Ishikawa (cell line): ENCODE measurements around the gene DDX56.

ENCODE experiments used
- EGR1 ChIP-seq: IDR thresholded peaks from 2 replicates; pipeline ENCODE4 v1.6.1; 2012
- EP300 ChIP-seq: IDR thresholded peaks from 2 replicates; pipeline ENCODE4 v1.6.1; 2012; ENCODE audit warnings: borderline replicate concordance
- FOXM1 ChIP-seq: IDR thresholded peaks from 2 replicates; pipeline ENCODE4 v1.6.1; 2012; ENCODE audit warnings: low read depth, borderline replicate concordance
- NFIC ChIP-seq: IDR thresholded peaks from 2 replicates; pipeline ENCODE4 v1.6.1; 2012
- RAD21 ChIP-seq: IDR thresholded peaks from 2 replicates; pipeline ENCODE4 v1.6.1; 2012; ENCODE audit warnings: low read depth
- TCF12 ChIP-seq: IDR thresholded peaks from 2 replicates; pipeline ENCODE4 v1.6.1; 2012; ENCODE audit warnings: low read depth
- USF1 ChIP-seq: IDR thresholded peaks from 2 replicates; pipeline ENCODE4 v1.6.1; 2012
- YY1 ChIP-seq: IDR thresholded peaks from 2 replicates; pipeline ENCODE4 v1.6.1; 2012; ENCODE audit warnings: low read depth
- TF ChIP-seq, protein P1 (sequence below): IDR thresholded peaks from 2 replicates; pipeline ENCODE4 v1.6.1; 2012; ENCODE audit warnings: low read depth, mild to moderate bottlenecking

GRCh38 chr7:44520574-44520973 is 53.1 kb downstream of the DDX56 start:
- no peak for TF ChIP-seq NFIC
- TF ChIP-seq, protein P1, sequence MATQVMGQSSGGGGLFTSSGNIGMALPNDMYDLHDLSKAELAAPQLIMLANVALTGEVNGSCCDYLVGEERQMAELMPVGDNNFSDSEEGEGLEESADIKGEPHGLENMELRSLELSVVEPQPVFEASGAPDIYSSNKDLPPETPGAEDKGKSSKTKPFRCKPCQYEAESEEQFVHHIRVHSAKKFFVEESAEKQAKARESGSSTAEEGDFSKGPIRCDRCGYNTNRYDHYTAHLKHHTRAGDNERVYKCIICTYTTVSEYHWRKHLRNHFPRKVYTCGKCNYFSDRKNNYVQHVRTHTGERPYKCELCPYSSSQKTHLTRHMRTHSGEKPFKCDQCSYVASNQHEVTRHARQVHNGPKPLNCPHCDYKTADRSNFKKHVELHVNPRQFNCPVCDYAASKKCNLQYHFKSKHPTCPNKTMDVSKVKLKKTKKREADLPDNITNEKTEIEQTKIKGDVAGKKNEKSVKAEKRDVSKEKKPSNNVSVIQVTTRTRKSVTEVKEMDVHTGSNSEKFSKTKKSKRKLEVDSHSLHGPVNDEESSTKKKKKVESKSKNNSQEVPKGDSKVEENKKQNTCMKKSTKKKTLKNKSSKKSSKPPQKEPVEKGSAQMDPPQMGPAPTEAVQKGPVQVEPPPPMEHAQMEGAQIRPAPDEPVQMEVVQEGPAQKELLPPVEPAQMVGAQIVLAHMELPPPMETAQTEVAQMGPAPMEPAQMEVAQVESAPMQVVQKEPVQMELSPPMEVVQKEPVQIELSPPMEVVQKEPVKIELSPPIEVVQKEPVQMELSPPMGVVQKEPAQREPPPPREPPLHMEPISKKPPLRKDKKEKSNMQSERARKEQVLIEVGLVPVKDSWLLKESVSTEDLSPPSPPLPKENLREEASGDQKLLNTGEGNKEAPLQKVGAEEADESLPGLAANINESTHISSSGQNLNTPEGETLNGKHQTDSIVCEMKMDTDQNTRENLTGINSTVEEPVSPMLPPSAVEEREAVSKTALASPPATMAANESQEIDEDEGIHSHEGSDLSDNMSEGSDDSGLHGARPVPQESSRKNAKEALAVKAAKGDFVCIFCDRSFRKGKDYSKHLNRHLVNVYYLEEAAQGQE = no peak
- no peak for TF ChIP-seq EGR1
- no peak for TF ChIP-seq TCF12
- no peak for TF ChIP-seq FOXM1
- TF ChIP-seq RAD21 = no peak
- no peak for TF ChIP-seq YY1
- TF ChIP-seq EP300 = no peak
- TF ChIP-seq USF1 = no peak
